SK-N-SH (cell line): ENCODE data around the gene FAIM2. TPM values are rescaled to one million over a fixed set of nuclear protein-coding genes. Genes with fewer than 3 reads are reported as not detected.
"Not testable (repeated sequence)": the region's sequence is repeated elsewhere in the genome, so short reads cannot be mapped to it uniquely, and the experiment has no call there.

Experiments used
- CTCF ChIA-PET: fragments of 300-600, 350-600 bp; formaldehyde crosslinking; extraction: SDS; loops from one replicate; lab custom pipeline; 2021; lab: Yijun Ruan, JAX
- POLR2A ChIA-PET: fragments of 350-600 bp; sonication (Branson Sonifier 250); formaldehyde crosslinking; extraction: SDS; loops from one replicate; lab custom pipeline; 2020; ENCODE audit warnings: antibody characterized with exemption, inconsistent platforms; lab: Yijun Ruan, JAX
- DNase-seq: peaks from one replicate; pipeline ENCODE4 v3.0.0; 2012
- H2AFZ ChIP-seq: fragments of 200-600 bp; sonication (generic); 2 replicates; pipeline ENCODE4 v1.8.1; 2016; ENCODE audit warnings: antibody characterized with exemption, mild to moderate bottlenecking, low read depth
- H3F3A ChIP-seq: fragments of 200-600 bp; sonication (generic); replicated peaks from 2 replicates; pipeline ENCODE3; 2016; ENCODE audit warnings: antibody characterized with exemption, mild to moderate bottlenecking; ENCODE audit not compliant: insufficient read depth
- H3K27ac ChIP-seq, 2 experiments: fragments of 200-500 bp in 1 of 2; fragments of 200-600 bp in 1 of 2; sonication (Bioruptor generic) in 1 of 2; sonication (generic), shearing (Covaris generic) in 1 of 2; 2 replicates each; pipeline versions ENCODE4 v1.5.1 to v1.6.1; 2014 to 2016; ENCODE audit warnings: low read depth in 2 of 2, inconsistent platforms in 1 of 2, low read length in 1 of 2, mild to moderate bottlenecking in 1 of 2, mixed read lengths in 1 of 2
- H3K27me3 ChIP-seq: fragments of 200-600 bp; sonication (generic), shearing (Covaris generic); 2 replicates; pipeline ENCODE4 v1.6.1; 2016; ENCODE audit warnings: mixed run types; ENCODE audit not compliant: insufficient read depth
- H3K36me3 ChIP-seq, 2 experiments: fragments of 200-500 bp in 1 of 2; fragments of 200-600 bp in 1 of 2; sonication (Bioruptor generic) in 1 of 2; sonication (generic) in 1 of 2; replicated peaks in 1 of 2; 2 replicates each; pipeline versions ENCODE3 to v1.5.1; 2014 to 2016; ENCODE audit warnings: low read length in 1 of 2, mild to moderate bottlenecking in 1 of 2; ENCODE audit not compliant: insufficient read depth in 2 of 2, control insufficient read depth in 1 of 2
- H3K4me1 ChIP-seq, 2 experiments: fragments of 200-500 bp in 1 of 2; fragments of 200-600 bp in 1 of 2; sonication (Bioruptor generic) in 1 of 2; sonication (generic), shearing (Covaris generic) in 1 of 2; 2 replicates each; pipeline versions ENCODE4 v1.5.1 to v1.6.1; 2014 to 2016; ENCODE audit warnings: low read depth in 1 of 2, low read length in 1 of 2, mixed run types in 1 of 2; ENCODE audit not compliant: insufficient read depth in 2 of 2, control insufficient read depth in 1 of 2
- H3K4me2 ChIP-seq: fragments of 200-600 bp; sonication (generic), shearing (Covaris generic); 2 replicates; pipeline ENCODE4 v1.6.1; 2017; ENCODE audit warnings: mixed run types
- H3K4me3 ChIP-seq, 2 experiments: fragments of 200-500 bp in 1 of 2; fragments of 200-600 bp in 1 of 2; sonication (Bioruptor generic) in 1 of 2; sonication (generic), shearing (Covaris generic) in 1 of 2; 2 replicates each; pipeline versions ENCODE4 v1.5.1 to v1.8.1; 2014 to 2016; ENCODE audit warnings: low read depth in 2 of 2, inconsistent platforms in 1 of 2, low read length in 1 of 2, mild to moderate bottlenecking in 1 of 2, mixed read lengths in 1 of 2, moderate library complexity in 1 of 2
- H3K79me2 ChIP-seq: fragments of 200-600 bp; sonication (generic); 2 replicates; pipeline ENCODE4 v1.8.1; 2017; ENCODE audit warnings: mild to moderate bottlenecking; ENCODE audit not compliant: insufficient read depth
- H3K9ac ChIP-seq: fragments of 200-600 bp; sonication (generic); 2 replicates; pipeline ENCODE4 v1.6.1; 2017; ENCODE audit warnings: mixed run types
- H3K9me2 ChIP-seq: fragments of 200-600 bp; sonication (generic); 2 replicates; pipeline ENCODE4 v1.6.1; 2017; ENCODE audit warnings: mixed run types
- H3K9me3 ChIP-seq: fragments of 200-600 bp; sonication (generic); 2 replicates; pipeline ENCODE4 v1.6.1; 2017; ENCODE audit warnings: mixed run types, mild to moderate bottlenecking, moderate library complexity
- H4K20me1 ChIP-seq: fragments of 200-600 bp; sonication (generic); 2 replicates; pipeline ENCODE4 v1.6.1; 2017; ENCODE audit warnings: mild to moderate bottlenecking, mixed run types; ENCODE audit not compliant: insufficient read depth
- CHD2 ChIP-seq: fragments of 150-350 bp; IDR thresholded peaks from 2 replicates; pipeline ENCODE4 v1.6.1; 2018; ENCODE audit warnings: low read length; ENCODE audit not compliant: partially characterized antibody
- CTCF ChIP-seq: fragments of 200-600 bp; sonication (generic); IDR thresholded peaks from 2 replicates; pipeline ENCODE4 v1.6.1; 2017; ENCODE audit warnings: antibody characterized with exemption, mild to moderate bottlenecking, moderate library complexity
- FOSL2 ChIP-seq: IDR thresholded peaks from 2 replicates; pipeline ENCODE4 v1.4.0; 2012; ENCODE audit warnings: low read depth, mild to moderate bottlenecking, moderate library complexity, borderline replicate concordance
- FOXJ3 ChIP-seq: sonication (generic); formaldehyde crosslinking; IDR thresholded peaks from 2 replicates; pipeline ENCODE4 v1.5.1; 2020; ENCODE audit warnings: mild to moderate bottlenecking, missing genetic modification reagents
- FOXM1 ChIP-seq: IDR thresholded peaks from 2 replicates; pipeline ENCODE4 v1.4.0; 2012; ENCODE audit warnings: low read depth, mild to moderate bottlenecking
- GATA2 ChIP-seq: sonication (generic); formaldehyde crosslinking; IDR thresholded peaks from 2 replicates; pipeline ENCODE4 v1.5.0; 2020; ENCODE audit warnings: mild to moderate bottlenecking, missing genetic modification reagents
- JUND ChIP-seq: IDR thresholded peaks from 2 replicates; pipeline ENCODE4 v1.4.0; 2012
- MEF2A ChIP-seq: IDR thresholded peaks from 2 replicates; pipeline ENCODE4 v1.4.0; 2012; ENCODE audit warnings: low read depth, borderline replicate concordance
- MXI1 ChIP-seq: IDR thresholded peaks from 2 replicates; pipeline ENCODE4 v1.6.1; 2012; ENCODE audit warnings: mild to moderate bottlenecking, low read depth, low read length, improper control_type of control experiment
- NFIC ChIP-seq: IDR thresholded peaks from 2 replicates; pipeline ENCODE4 v1.4.0; 2012; ENCODE audit warnings: borderline replicate concordance
- NRF1 ChIP-seq: IDR thresholded peaks from 2 replicates; pipeline ENCODE4 v1.6.1; 2012; ENCODE audit warnings: low read depth, mild to moderate bottlenecking, low read length
- RCOR1 ChIP-seq: fragments of 150-350 bp; IDR thresholded peaks from 2 replicates; pipeline ENCODE4 v1.6.1; 2017; ENCODE audit warnings: antibody characterized with exemption, low read length
- REST ChIP-seq: IDR thresholded peaks from 2 replicates; pipeline ENCODE4 v1.6.1; 2012; ENCODE audit warnings: mild to moderate bottlenecking, low read depth, low read length, moderate library complexity
- RFX5 ChIP-seq: IDR thresholded peaks from 2 replicates; pipeline ENCODE4 v1.6.1; 2012; ENCODE audit warnings: mild to moderate bottlenecking, improper control_type of control experiment, low read length
- TAF1 ChIP-seq: IDR thresholded peaks from 2 replicates; pipeline ENCODE4 v1.6.1; 2012; ENCODE audit warnings: low read depth, mild to moderate bottlenecking, low read length, moderate library complexity, borderline replicate concordance
- TEAD4 ChIP-seq: IDR thresholded peaks from 2 replicates; pipeline ENCODE4 v1.4.0; 2012; ENCODE audit warnings: mild to moderate bottlenecking, borderline replicate concordance; ENCODE audit not compliant: insufficient read depth
- USF1 ChIP-seq: IDR thresholded peaks from 2 replicates; pipeline ENCODE4 v1.4.0; 2012; ENCODE audit warnings: low read depth, borderline replicate concordance
- YY1 ChIP-seq: IDR thresholded peaks from 2 replicates; pipeline ENCODE4 v1.4.0; 2012; ENCODE audit warnings: low read depth, mild to moderate bottlenecking
- WGBS: methylation state at CpG from one replicate; pipeline ENCODE4 v1.1.6; 2017; ENCODE audit warnings: low lambda C conversion rate; 5-methylcytosine and 5-hydroxymethylcytosine counted together
- polyA plus RNA-seq, 3 experiments: library from polyadenylated mRNA; depleted of rRNA; stranded (reverse); fragments of >200 nt; gene quantifications; 2 replicates each; pipeline ENCODE4 v1.2.3, GENCODE V29; 2012
- TF ChIP-seq, protein P1 (sequence below): IDR thresholded peaks from 2 replicates; pipeline ENCODE4; 2012

FAIM2 gene
- polyA plus RNA-seq, 1 of the 3 experiments (the other 2 are of a cell fraction) = 11.3 TPM

DNA sequence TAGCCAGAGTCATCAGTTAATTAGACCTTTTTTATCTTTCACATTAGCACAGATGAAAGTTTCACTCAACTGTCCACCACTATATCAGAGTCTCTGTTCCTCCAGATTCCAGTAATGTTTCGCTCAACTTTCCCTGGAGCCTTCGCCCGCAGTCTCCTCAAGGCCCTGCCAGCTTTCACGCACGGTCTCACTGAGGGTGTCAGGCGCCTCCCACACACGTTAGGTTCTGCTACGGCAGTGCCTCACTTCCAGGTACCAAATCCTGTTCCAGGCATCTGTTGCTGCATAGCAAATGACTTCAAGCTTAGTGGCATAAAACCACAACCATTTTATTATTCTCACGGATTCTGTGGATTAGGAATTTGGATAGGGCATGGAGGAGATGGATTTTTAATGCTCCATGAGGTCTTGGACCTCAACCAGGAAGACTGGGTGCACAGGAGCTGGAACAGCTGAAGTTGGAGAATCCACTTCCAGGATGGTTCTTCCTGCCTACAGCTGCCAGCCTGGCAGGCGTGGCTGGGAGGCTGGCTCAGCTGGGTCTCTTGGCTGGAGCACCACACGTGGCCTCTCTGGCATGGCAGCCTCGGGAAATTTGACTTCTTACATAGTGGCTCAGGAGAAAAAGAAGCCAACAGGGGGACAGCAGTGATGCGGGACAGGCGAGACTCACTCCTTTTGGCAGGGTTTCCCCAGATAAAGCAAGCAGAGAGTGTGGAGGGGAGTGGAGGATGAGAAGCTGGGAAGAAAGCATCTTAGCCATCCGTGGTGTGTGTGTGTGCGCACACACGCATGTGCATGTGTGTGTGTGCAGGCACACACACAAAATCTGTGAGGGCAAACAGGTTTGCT, 39.5 kb downstream of the FAIM2 start:
- Histone ChIP-seq H3K9ac (no peak overlapping the region), H4K20me1 (no peaks in the 10 kb centered on the region), H3K27ac (no peak overlapping the region), H2AFZ (no peak overlapping the region), H3K27me3 (no peaks in the 10 kb centered on the region), H3K9me2 (no peaks in the 10 kb centered on the region), H3F3A (peaks cover 10% of the 10 kb centered on the region), H3K36me3 (no peaks in the 10 kb centered on the region), H3K4me1 (peaks cover 19 to 27% of the 10 kb centered on the region in 2 experiments), H3K9me3 (no peaks in the 10 kb centered on the region), H3K79me2 (no peaks in the 10 kb centered on the region), H3K4me3 (no peak overlapping the region), H3K4me2 (no peak overlapping the region)
- POLR2A ChIA-PET = interaction anchor here (0.5 kb wide), 1 partner anchor 629 kb away, joined by 3 read pairs; no protein-coding TSS in a partner anchor
- CTCF ChIA-PET = interaction anchor here (0.6 to 14.1 kb wide), 12 partner anchors 13 to 312 kb away, joined by 3 to 312 read pairs (median 4); partner anchors contain the start of genes AQP6 and ASIC1
- no peak for DNase-seq
- WGBS = 81% methylated on average over 17 of the region's 17 CpGs
- TF ChIP-seq FOXM1 (no peak), FOXJ3 (no peak), MEF2A (no peak), CTCF (no peak), GATA2 (no peak), MXI1 (no peak), RFX5 (no peak), JUND (no peak), NRF1 (no peak), REST (no peak), FOSL2 (no peak), NFIC (no peak), RCOR1 (no peak), YY1 (no peak), TAF1 (no peak), USF1 (no peak), CHD2 (no peak), TEAD4 (no peak)
- TF ChIP-seq, protein P1, sequence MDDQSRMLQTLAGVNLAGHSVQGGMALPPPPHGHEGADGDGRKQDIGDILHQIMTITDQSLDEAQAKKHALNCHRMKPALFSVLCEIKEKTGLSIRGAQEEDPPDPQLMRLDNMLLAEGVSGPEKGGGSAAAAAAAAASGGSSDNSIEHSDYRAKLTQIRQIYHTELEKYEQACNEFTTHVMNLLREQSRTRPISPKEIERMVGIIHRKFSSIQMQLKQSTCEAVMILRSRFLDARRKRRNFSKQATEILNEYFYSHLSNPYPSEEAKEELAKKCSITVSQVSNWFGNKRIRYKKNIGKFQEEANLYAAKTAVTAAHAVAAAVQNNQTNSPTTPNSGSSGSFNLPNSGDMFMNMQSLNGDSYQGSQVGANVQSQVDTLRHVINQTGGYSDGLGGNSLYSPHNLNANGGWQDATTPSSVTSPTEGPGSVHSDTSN = no peak

GRCh38 chr12:49860921-49861320, 42.8 kb downstream of the FAIM2 start:
- H3K9me3 ChIP-seq, H4K20me1 ChIP-seq, H3K9ac ChIP-seq, H3K9me2 ChIP-seq, H2AFZ ChIP-seq, H3K4me1 ChIP-seq, H3F3A ChIP-seq, H3K27me3 ChIP-seq, POLR2A ChIA-PET, H3K27ac ChIP-seq, H3K4me2 ChIP-seq, H3K36me3 ChIP-seq, H3K79me2 ChIP-seq, H3K4me3 ChIP-seq, DNase-seq: not testable (repeated sequence)
- CTCF ChIA-PET = interaction anchor here (14.1 kb wide), 1 partner anchor 109 kb away, joined by 312 read pairs; the partner anchor contains the start of gene AQP6
- WGBS = 80% methylated on average over 3 of the region's 31 CpGs
